Measurements from ENCODE around the gene MYDGF.

- TF ChIP-seq POLR2A (IDR thresholded peaks at IDR 0.05) = no peak
- no peak for TF ChIP-seq EP300 (IDR thresholded peaks at IDR 0.05)
Measured at GRCh38 chr19:4620675-4621074, 49.5 kb downstream of the MYDGF start.
